Prostate gland (tissue), 2 donors: ENCODE results near the gene DAB1. TPM values are rescaled to one million over a fixed set of nuclear protein-coding genes. Genes with fewer than 3 reads are reported as not detected.

Source experiments
- DNase-seq: peaks from one replicate; pipeline ENCODE4 v3.0.0-alpha.2; 2019; ENCODE audit warnings: low spot score
- H3K27ac ChIP-seq, 2 donors: fragments of 200-600 bp; sonication (generic); 2 replicates each; pipeline ENCODE4 v1.5.1; 2017 to 2019
- H3K27me3 ChIP-seq: fragments of 200-600 bp; sonication (generic); replicated peaks from 2 replicates; pipeline ENCODE4 v1.5.1; 2019; ENCODE audit not compliant: insufficient read depth
- H3K36me3 ChIP-seq, 2 donors: fragments of 200-600 bp; sonication (generic); 1 replicate in 1 of 2; 2 replicates in 1 of 2; pipeline versions ENCODE4 v1.5.1 to v1.8.1; 2017 to 2019
- H3K4me1 ChIP-seq: fragments of 200-600 bp; sonication (generic); replicated peaks from 2 replicates; pipeline ENCODE4 v1.5.1; 2019
- H3K4me3 ChIP-seq, 2 donors: fragments of 200-600 bp; sonication (generic); 2 replicates each; pipeline ENCODE4 v1.5.1; 2017 to 2019
- H3K9me3 ChIP-seq: fragments of 200-600 bp; sonication (generic); 2 replicates; pipeline ENCODE4 v1.5.1; 2017
- CTCF ChIP-seq, 4 experiments: fragments of 200-600 bp in 2 of 4; fragments of 450-650 bp in 2 of 4; sonication (generic) in 2 of 4; IDR thresholded peaks; 1 replicate in 3 of 4; 2 replicates in 1 of 4; pipeline ENCODE4 v1.5.1; 2016 to 2019; ENCODE audit warnings: antibody characterized with exemption in 4 of 4, mild to moderate bottlenecking in 2 of 4, moderate library complexity in 2 of 4
- POLR2A ChIP-seq: fragments of 450-650 bp; IDR thresholded peaks from one replicate; pipeline ENCODE4 v1.6.1; 2016; ENCODE audit warnings: antibody characterized with exemption, mild to moderate bottlenecking
- POLR2AphosphoS5 ChIP-seq: sonication (generic); formaldehyde crosslinking; IDR thresholded peaks from one replicate; pipeline ENCODE4 v1.6.1; 2017; ENCODE audit warnings: antibody characterized with exemption
- WGBS: methylation state at CpG from one replicate; pipeline ENCODE4 v1.1.5; 2018; 5-methylcytosine and 5-hydroxymethylcytosine counted together
- intact Hi-C: fragments of 100-400 bp; cut with DNase I; formaldehyde crosslinking; loops from one replicate; pipeline ENCODE4 v1.14.2; 2022
- total RNA-seq, 2 donors: library from RNA; depleted of rRNA; stranded (reverse); fragments of >200 nt; gene quantifications; one replicate each; pipeline ENCODE4 v1.1.0, GENCODE V29; 2016

Gene DAB1
- total RNA-seq, 2 donors from 2014 or later: 0.64 to 3.6 TPM

DNA sequence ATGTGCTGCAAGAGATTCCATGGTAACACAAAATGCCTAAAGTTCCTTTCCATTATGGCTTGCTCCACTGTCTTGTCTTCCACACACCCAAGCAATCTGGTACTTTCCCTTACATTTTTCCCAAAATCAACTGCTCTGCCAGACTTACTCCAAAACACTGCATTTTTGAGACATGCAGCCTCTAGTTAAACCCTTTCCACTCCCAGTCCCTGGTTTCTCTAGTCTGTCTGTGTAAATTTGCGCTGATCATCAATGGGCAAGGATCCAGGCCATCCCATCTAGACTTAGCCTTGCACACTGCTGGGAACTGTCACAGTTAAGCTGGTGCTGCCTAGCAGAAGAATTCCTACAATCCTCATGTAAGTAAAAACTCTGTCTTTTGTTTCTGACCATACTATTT, 47.8 kb downstream of the DAB1 start:
- Histone ChIP-seq H3K27me3 (no peaks in the 10 kb centered on the region), H3K36me3 (no peaks in the 10 kb centered on the region), H3K4me3 (no peak overlapping the region), H3K9me3 (no peaks in the 10 kb centered on the region), H3K27ac (no peak overlapping the region), H3K4me1 (no peaks in the 10 kb centered on the region)
- WGBS: 44% methylated on average over 1 of the region's 1 CpG
- DNase-seq: no peak
- no peak for TF ChIP-seq CTCF (IDR thresholded peaks at IDR 0.05)
- TF ChIP-seq POLR2AphosphoS5: no peak
- no peak for TF ChIP-seq POLR2A
- intact Hi-C loops: no loop called here

DNA sequence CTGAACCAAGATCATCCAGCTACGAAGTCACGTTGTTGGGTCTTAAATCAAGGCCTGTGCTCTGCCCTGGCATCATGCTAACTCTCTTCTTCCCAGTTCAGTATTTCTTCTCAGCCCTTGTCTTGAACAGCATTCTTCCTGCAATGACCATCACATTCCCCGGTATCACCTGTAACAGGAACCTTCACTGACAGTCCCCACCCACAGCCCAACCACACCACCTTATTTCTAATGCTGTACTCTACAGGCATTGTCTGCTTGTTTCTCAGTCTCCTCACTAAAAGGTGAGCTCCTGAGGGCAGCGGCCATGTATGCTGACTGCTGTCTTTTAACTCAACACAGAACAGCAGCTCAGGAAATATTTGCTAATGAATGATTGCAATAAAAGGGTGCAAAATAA, 54.0 kb downstream of the DAB1 start:
- no peaks in the 10 kb centered on the region for H3K4me1 ChIP-seq

DNA sequence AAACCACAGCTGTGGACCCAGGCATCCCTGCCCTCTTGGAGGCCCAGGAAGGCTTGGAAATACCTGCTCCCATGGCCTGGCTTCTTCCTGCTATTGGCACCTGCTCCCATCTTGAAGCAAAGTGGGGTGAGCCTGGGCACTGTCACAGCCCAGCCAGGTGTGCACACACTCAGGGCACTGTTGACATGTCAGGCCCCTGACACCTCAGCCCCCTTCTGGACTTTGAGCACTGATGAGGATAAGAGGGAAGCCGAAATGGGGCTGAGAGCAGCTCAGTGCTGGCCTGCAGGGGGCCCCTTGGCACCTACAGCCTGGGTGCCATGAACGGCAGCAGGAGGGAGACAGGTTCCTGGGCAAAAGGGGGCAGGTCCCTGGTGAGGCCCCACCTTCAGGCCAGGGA, 55.9 kb downstream of the DAB1 start:
- H3K27me3 ChIP-seq: no peaks in the 10 kb centered on the region
- DNase-seq: no peak
- TF ChIP-seq CTCF (IDR thresholded peaks at IDR 0.05) (no peak), POLR2AphosphoS5 (no peak), POLR2A (no peak)
- intact Hi-C loops: no loop called here
- H3K4me1 ChIP-seq: no peaks in the 10 kb centered on the region
- H3K27ac ChIP-seq: no peak overlapping the region
- 83% methylated on average over 2 of the region's 2 CpGs for WGBS
- H3K36me3 ChIP-seq: no peaks in the 10 kb centered on the region
- H3K9me3 ChIP-seq: no peaks in the 10 kb centered on the region
- H3K4me3 ChIP-seq: no peak overlapping the region

More for the DNA sequence above, 54.0 kb downstream of the DAB1 start:
- TF ChIP-seq CTCF (IDR thresholded peaks at IDR 0.05): no peak
- no peak for TF ChIP-seq POLR2AphosphoS5
- no peak for TF ChIP-seq POLR2A
- H3K27me3 ChIP-seq: no peaks in the 10 kb centered on the region
- H3K27ac ChIP-seq: no peak overlapping the region
- intact Hi-C loops: no loop called here
- WGBS: 89% methylated on average over 4 of the region's 4 CpGs
- H3K9me3 ChIP-seq: no peaks in the 10 kb centered on the region
- no peak overlapping the region for H3K4me3 ChIP-seq
- DNase-seq: no peak
- no peaks in the 10 kb centered on the region for H3K36me3 ChIP-seq

GRCh38 chr1:57363643-57364042, 60.2 kb downstream of the DAB1 start:
- TF ChIP-seq POLR2AphosphoS5: no peak
- no peak for TF ChIP-seq CTCF (IDR thresholded peaks at IDR 0.05)
- no peak for TF ChIP-seq POLR2A
- Histone ChIP-seq H3K27me3 (no peaks in the 10 kb centered on the region), H3K4me1 (no peaks in the 10 kb centered on the region), H3K36me3 (no peaks in the 10 kb centered on the region), H3K27ac (no peak overlapping the region), H3K9me3 (no peaks in the 10 kb centered on the region), H3K4me3 (no peak overlapping the region)
- intact Hi-C loops: no loop called here
- DNase-seq: no peak
- WGBS: 68% methylated on average over 1 of the region's 1 CpG

GRCh38 chr1:57363165-57363564, 60.7 kb downstream of the DAB1 start:
- Histone ChIP-seq H3K27ac (no peak overlapping the region), H3K9me3 (no peaks in the 10 kb centered on the region), H3K36me3 (no peaks in the 10 kb centered on the region), H3K4me3 (no peak overlapping the region), H3K27me3 (no peaks in the 10 kb centered on the region), H3K4me1 (no peaks in the 10 kb centered on the region)
- no peak for DNase-seq
- TF ChIP-seq POLR2AphosphoS5 (no peak), POLR2A (no peak), CTCF (IDR thresholded peaks at IDR 0.05) (no peak)
- 93% methylated on average over 6 of the region's 6 CpGs for WGBS
- intact Hi-C loops: no loop called here
